Ishikawa (cell line): ENCODE results near the gene NEDD1.

Source experiments
- CEBPB ChIP-seq: IDR thresholded peaks from 2 replicates; pipeline ENCODE4 v1.6.1; 2012
- CREB1 ChIP-seq: IDR thresholded peaks from 2 replicates; pipeline ENCODE4 v1.6.1; 2012; ENCODE audit warnings: low read depth
- EGR1 ChIP-seq: IDR thresholded peaks from 2 replicates; pipeline ENCODE4 v1.6.1; 2012
- EP300 ChIP-seq: IDR thresholded peaks from 2 replicates; pipeline ENCODE4 v1.6.1; 2012; ENCODE audit warnings: borderline replicate concordance
- FOXM1 ChIP-seq: IDR thresholded peaks from 2 replicates; pipeline ENCODE4 v1.6.1; 2012; ENCODE audit warnings: low read depth, borderline replicate concordance
- NFIC ChIP-seq: IDR thresholded peaks from 2 replicates; pipeline ENCODE4 v1.6.1; 2012
- RAD21 ChIP-seq: IDR thresholded peaks from 2 replicates; pipeline ENCODE4 v1.6.1; 2012; ENCODE audit warnings: low read depth
- TAF1 ChIP-seq: IDR thresholded peaks from 2 replicates; pipeline ENCODE4 v1.6.1; 2012; ENCODE audit warnings: low read depth, mild to moderate bottlenecking
- TCF12 ChIP-seq: IDR thresholded peaks from 2 replicates; pipeline ENCODE4 v1.6.1; 2012; ENCODE audit warnings: low read depth
- TEAD4 ChIP-seq: IDR thresholded peaks from 2 replicates; pipeline ENCODE4 v1.6.1; 2012
- YY1 ChIP-seq: IDR thresholded peaks from 2 replicates; pipeline ENCODE4 v1.6.1; 2012; ENCODE audit warnings: low read depth
- ZBTB7A ChIP-seq: IDR thresholded peaks from 2 replicates; pipeline ENCODE4 v1.6.1; 2012; ENCODE audit warnings: low read depth
- TF ChIP-seq, protein P1 (sequence below): IDR thresholded peaks from 2 replicates; pipeline ENCODE4 v1.6.1; 2012; ENCODE audit warnings: low read depth, mild to moderate bottlenecking
- TF ChIP-seq, protein P2 (sequence below): IDR thresholded peaks from 2 replicates; pipeline ENCODE4 v1.6.1; 2012
- TF ChIP-seq, protein P3 (sequence below): IDR thresholded peaks from 2 replicates; pipeline ENCODE4 v1.6.1; 2012

NEDD1 gene

DNA sequence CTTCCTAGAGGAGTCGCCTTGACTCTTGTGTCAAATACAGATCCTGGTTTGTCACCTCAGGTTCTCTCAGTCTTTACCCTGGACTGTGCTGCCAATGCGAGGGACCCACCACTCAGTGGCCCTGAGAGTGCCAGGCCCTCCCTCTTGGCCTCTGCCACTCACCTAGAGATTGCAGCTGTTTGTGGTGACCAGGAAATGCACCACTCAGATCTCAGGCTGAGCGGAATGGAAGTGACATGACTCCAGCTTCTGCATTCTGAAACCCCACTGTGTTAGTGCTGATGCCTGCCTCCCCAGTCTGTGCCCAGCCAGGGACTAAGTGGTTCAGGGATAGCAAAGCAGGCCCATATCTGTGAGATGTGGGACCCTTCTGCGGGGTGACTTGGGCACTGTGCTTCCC is 27.8 kb upstream of the NEDD1 start:
- no peak for TF ChIP-seq RAD21

DNA sequence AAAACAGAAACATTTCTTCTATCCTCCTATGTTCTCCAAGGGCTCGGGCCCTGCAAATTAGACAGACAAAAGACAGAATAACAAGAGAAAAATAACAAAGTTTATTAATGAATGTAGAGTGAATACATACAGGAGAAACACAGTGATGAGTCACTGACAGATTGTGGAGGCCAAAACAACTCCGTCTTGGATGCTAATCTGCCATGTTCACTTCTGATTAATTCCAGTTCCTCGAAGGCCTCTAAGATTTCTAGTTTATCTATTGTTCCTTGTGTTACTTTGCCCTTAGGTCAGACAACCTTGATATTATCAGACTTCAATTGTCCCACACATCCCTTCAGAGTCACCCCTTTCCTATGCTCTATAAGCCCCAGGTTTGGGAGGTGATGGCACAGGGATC is 26.8 kb upstream of the NEDD1 start:
- TF ChIP-seq EP300 (no peak), ZBTB7A (no peak), YY1 (no peak), CEBPB (no peak), EGR1 (no peak), RAD21 (no peak), FOXM1 (no peak), TEAD4 (no peak), TAF1 (no peak)
- TF ChIP-seq, protein P1, sequence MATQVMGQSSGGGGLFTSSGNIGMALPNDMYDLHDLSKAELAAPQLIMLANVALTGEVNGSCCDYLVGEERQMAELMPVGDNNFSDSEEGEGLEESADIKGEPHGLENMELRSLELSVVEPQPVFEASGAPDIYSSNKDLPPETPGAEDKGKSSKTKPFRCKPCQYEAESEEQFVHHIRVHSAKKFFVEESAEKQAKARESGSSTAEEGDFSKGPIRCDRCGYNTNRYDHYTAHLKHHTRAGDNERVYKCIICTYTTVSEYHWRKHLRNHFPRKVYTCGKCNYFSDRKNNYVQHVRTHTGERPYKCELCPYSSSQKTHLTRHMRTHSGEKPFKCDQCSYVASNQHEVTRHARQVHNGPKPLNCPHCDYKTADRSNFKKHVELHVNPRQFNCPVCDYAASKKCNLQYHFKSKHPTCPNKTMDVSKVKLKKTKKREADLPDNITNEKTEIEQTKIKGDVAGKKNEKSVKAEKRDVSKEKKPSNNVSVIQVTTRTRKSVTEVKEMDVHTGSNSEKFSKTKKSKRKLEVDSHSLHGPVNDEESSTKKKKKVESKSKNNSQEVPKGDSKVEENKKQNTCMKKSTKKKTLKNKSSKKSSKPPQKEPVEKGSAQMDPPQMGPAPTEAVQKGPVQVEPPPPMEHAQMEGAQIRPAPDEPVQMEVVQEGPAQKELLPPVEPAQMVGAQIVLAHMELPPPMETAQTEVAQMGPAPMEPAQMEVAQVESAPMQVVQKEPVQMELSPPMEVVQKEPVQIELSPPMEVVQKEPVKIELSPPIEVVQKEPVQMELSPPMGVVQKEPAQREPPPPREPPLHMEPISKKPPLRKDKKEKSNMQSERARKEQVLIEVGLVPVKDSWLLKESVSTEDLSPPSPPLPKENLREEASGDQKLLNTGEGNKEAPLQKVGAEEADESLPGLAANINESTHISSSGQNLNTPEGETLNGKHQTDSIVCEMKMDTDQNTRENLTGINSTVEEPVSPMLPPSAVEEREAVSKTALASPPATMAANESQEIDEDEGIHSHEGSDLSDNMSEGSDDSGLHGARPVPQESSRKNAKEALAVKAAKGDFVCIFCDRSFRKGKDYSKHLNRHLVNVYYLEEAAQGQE = no peak
- TF ChIP-seq, protein P2, sequence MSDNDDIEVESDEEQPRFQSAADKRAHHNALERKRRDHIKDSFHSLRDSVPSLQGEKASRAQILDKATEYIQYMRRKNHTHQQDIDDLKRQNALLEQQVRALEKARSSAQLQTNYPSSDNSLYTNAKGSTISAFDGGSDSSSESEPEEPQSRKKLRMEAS = no peak

DNA sequence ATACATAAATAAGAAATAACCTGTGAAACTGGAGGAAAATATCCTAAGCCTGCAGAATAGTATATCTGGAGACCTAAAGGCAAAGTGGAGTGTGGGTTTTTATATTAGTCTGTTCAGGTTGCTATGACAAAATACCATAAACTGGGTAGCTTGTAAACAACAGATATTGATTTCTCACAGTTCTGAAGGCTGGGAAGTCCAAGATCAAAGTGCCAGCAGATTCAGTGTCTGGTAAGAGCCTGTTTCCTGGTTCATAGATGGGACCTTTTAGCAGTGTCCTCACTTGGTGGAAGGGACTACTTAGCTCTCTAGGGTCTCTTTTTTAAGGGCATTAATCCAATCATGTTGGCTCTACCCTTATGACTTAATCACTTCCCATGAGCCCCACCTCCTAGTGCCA is 25.4 kb upstream of the NEDD1 start:
- no peak for TF ChIP-seq FOXM1
- no peak for TF ChIP-seq NFIC
- TF ChIP-seq, protein P3, sequence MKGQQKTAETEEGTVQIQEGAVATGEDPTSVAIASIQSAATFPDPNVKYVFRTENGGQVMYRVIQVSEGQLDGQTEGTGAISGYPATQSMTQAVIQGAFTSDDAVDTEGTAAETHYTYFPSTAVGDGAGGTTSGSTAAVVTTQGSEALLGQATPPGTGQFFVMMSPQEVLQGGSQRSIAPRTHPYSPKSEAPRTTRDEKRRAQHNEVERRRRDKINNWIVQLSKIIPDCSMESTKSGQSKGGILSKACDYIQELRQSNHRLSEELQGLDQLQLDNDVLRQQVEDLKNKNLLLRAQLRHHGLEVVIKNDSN = no peak
- TF ChIP-seq, protein P2 = no peak
- no peak for TF ChIP-seq TAF1
- TF ChIP-seq ZBTB7A = no peak
- TF ChIP-seq CEBPB = no peak
- no peak for TF ChIP-seq TEAD4
- no peak for TF ChIP-seq EP300
- TF ChIP-seq EGR1 = no peak
- TF ChIP-seq, protein P1 = no peak
- no peak for TF ChIP-seq CREB1
- no peak for TF ChIP-seq YY1
- no peak for TF ChIP-seq RAD21
- no peak for TF ChIP-seq TCF12

DNA sequence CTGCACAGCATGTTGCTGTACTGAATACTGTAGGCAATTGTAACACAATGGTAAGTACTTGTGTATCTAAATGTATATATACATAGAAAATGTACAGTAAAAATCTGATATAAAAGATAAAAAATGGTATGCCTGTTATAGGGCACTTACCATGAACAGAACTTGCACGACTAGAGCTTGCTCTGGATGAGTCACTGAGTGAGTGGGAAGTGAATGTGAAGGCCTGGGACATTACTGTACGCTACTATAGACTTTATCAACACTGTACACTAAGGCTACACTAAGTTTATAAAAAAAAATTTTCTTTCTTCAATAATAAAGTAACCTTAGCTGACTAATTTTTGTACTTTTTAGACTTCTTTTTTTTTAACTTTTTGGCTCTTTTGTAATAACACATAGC is 24.2 kb upstream of the NEDD1 start:
- TF ChIP-seq TAF1 (no peak), TEAD4 (no peak), ZBTB7A (no peak), TCF12 (no peak), FOXM1 (no peak), EP300 (no peak), YY1 (no peak), CREB1 (no peak), EGR1 (no peak), NFIC (no peak), RAD21 (no peak), CEBPB (no peak)
- TF ChIP-seq, protein P3 = no peak
- TF ChIP-seq, protein P1 = no peak
- TF ChIP-seq, protein P2 = no peak

DNA sequence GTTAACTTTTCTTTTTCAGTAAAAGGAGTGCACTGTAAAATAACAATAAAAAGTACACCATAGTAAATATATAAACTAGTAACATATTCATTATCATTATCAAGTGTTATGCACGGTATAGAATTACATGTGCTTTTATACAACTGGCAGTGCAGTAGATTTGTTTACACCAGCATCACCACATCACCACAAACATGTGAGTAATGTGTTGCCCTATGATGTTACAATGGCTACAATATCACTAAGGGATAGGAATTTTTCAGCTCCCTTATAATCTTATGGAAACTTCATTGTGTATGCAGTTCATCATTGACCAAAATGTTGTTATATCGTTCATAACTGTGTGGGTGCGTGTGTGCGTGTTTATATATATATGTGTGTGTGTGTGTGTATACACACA is 23.5 kb upstream of the NEDD1 start:
- TF ChIP-seq TEAD4 (no peak), EP300 (no peak), NFIC (no peak), CREB1 (no peak), TCF12 (no peak), FOXM1 (no peak)
- TF ChIP-seq, protein P1 = no peak
- TF ChIP-seq, protein P3 = no peak
